Hindlimb muscle (tissue), 1 donor: Measurements from ENCODE around the gene SERP2. TPM values are rescaled to one million over a fixed set of nuclear protein-coding genes. Genes with fewer than 3 reads are reported as not detected.

Source experiments
- DNase-seq: peaks from one replicate; pipeline ENCODE4 v3.0.0-alpha.2; 2013
- polyA plus RNA-seq: library from polyadenylated mRNA; unstranded; fragments of 120-200 nt; gene quantifications from one replicate; pipeline ENCODE4 v1.2.1, GENCODE V29; 2013; ENCODE audit not compliant: insufficient read length

SERP2 gene
- polyA plus RNA-seq, 1 donor: 4.5 TPM

DNA sequence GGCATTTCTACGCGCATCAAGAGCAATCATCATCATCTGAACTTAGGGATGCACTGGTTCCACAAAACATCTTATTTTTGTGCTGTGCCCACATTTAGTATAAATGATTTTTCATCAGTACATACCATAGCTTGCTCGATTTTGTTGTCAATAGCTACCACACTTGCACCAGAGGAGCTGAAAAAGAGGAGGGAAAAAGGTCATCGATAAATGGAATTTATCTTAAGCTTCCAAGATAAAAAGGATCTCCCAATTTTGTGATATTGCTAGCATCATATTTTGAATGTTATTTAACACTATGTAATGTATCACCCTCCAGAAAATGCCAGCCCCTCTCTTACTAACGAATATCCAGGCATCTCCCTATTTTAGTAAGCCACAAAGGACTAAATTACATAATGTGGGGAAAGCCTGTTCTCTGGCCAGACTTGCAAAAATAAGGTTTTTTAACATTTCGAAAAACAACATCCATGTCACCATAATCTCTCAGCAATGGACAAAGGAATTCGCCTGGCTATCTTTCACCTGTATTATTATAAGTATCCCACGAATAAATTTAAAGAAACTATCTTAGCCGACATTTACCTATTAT, 62.4 kb downstream of the SERP2 start:
- DNase-seq: no peak

DNA sequence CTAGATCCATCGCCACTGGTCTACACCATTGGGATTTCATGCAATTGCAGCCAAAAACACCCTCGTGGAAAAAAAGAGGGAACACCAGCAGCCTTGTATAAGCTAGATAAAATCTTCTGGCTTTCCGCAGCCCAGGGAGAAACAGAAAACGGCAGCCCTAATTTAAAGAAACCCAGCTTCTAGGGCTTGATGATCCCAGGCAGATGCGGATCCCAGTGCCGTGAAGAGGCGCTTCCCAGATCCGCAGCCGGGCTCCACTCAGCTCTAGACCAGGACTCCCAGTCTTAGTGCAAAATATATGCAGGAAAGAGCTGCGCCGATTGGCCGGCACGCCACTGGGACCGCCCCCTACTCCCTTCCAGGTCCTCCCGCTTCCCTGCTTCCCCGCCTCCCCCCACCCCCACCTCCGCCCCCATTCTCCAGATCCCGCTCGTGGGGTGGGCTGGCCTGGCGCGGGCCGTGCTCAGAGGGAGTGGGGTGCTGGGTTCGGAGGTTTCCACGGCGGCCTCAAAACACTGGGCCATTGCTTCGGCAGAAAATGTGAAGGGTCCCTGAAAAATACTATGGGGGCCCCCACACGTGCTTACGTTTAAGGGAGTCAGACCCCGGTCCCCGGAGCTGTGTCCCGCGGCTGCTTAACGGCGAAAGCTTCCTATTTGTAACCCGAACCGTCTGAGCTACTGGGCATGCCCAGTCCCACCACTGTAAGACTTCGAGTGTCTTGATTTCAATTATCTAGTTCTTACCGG, 63.1 kb downstream of the SERP2 start:
- DNase-seq: peak; percentile 95

DNA sequence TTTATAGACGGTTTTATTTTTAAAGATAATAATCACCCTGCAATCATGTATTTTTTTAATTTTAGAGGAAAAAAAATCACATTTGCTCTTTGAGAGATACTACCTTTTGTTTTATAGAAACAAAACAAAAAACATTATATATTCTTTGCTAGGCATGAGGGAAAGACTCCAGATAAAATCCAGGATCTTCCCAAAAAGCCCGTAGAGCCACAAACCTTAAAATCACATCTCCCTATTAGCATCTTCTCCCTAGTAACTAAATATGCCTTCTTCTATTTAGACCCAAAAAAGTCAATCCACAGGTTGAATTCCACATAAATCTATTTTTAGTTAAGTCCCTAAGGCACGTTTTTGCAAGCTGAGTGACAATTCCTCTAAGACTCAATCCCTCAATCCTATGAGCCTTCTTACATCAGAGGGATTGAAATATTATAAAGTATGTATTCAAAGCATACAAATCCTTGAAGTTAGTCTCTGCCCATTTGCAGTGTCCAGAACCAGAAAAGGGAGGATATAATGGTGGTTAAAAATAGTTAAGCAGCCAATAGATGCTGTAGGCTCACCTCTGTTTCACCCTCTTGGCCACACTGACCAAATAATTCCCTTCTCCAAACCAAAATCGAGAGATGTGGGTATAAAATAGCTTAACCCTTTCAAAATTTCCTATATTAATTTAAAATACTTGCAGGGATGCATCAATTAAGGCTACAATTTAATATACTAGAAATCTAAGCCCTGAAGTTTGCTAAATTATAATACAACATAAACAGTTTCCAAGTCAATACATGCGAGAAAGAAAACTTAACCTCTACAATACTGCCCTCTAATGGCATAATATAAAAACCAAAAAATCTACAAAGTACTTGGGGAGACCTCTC, 64.0 kb downstream of the SERP2 start:
- DNase-seq: peak; percentile 37

DNA sequence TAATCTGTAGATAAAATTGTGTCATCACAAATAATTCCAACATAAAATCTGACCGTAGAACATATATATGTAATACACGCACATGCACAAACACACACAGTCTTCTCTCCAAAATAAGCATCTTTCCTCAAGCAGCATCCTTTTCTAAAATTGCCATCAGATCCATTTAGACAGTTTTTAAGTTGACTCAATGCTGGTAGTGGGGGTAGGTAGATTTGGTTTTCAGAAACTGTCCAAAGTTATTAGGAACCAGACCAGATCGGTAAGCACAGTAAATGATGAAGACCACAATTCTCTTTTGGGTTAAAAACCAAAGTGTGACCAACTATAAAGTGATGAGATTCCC, 64.6 kb downstream of the SERP2 start:
- DNase-seq: no peak

DNA sequence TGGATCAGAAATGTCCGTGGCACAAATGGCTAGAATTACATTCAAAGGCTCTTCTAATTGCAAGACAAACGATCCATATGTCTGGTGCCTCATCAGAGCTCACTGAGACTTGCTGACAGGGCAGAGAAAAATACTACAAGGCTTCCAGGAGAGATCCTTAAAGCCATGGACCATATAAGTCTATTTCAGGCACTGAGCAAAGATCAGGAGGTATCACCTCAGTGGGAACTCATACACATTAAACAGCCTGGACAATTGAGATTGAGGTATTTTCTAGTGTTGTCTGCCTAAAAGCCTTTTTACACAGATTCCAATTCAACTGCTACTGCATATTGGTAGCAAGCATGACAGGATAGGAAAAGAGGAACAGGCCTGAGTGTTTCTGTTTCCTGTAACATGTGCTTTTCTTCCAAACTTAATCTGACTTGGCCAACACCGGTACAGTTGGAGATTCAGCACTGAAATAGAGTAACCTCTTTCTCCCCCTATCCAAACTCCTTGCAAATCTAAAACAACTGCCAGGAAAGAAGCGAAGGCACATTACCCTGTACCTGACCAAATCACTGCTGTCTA, 65.9 kb downstream of the SERP2 start:
- DNase-seq: peak; percentile 32

DNA sequence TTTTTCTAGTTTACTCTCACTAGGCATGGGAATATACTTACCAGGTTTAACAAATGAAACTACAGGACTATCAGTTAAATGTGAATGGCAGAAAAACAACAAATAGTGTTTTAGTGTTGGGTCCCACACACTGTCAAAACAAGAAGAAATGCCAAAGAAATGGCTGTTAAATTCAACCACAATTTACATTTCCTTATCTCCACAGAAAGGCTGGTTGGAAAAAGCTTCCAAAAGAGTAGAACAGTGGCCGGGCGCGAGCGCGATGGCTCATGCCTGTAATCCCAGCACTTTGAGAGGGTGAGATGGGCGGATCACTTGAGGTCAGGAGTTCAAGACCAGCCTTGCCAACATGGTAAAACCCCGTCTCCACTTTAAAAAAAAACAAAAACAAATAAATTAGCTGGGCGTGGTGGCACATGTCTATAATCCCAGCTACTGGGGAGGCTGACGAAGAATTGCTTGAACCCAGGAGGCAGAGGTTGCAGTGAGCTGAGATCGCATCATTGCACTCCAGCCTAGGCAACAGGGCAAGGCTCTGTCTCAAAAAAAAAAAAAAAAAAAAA, 66.5 kb downstream of the SERP2 start:
- no peak for DNase-seq

Other genes starting within 250 kb of the SERP2 start
- 76.1 TPM for gene TSC22D1, start 202.5 kb downstream of the SERP2 start, polyA plus RNA-seq